Loucy (cell line): ENCODE measurements around the gene GPC3.

Experiments used
- H2AFZ ChIP-seq: fragments of 200-600 bp; sonication (generic); 2 replicates; pipeline ENCODE4 v1.6.0; 2016; ENCODE audit warnings: antibody characterized with exemption, mild to moderate bottlenecking, low read length, moderate library complexity
- H3F3A ChIP-seq: fragments of 200-600 bp; 2 replicates; pipeline ENCODE4 v1.6.0; 2016; ENCODE audit warnings: antibody characterized with exemption, low read depth, mild to moderate bottlenecking
- H3K27me3 ChIP-seq: fragments of 200-600 bp; sonication (generic); 2 replicates; pipeline ENCODE4 v1.6.1; 2014; ENCODE audit warnings: low read length, mild to moderate bottlenecking; ENCODE audit not compliant: insufficient read depth, poor library complexity, severe bottlenecking
- H3K36me3 ChIP-seq: fragments of 200-600 bp; sonication (generic); 2 replicates; pipeline ENCODE4 v1.6.1; 2016; ENCODE audit warnings: low read length; ENCODE audit not compliant: insufficient read depth
- H3K4me1 ChIP-seq: fragments of 200-600 bp; sonication (generic); 2 replicates; pipeline ENCODE4 v1.5.1; 2014; ENCODE audit warnings: low read length, mild to moderate bottlenecking; ENCODE audit not compliant: insufficient read depth, poor library complexity, severe bottlenecking
- H3K4me2 ChIP-seq: fragments of 200-600 bp; sonication (generic); 2 replicates; pipeline ENCODE4 v1.6.0; 2014; ENCODE audit warnings: antibody characterized with exemption, low read length, low read depth, mild to moderate bottlenecking; ENCODE audit not compliant: poor library complexity, severe bottlenecking
- H3K4me3 ChIP-seq: fragments of 200-600 bp; sonication (generic); 2 replicates; pipeline ENCODE4 v1.5.1; 2014; ENCODE audit warnings: low read length, mild to moderate bottlenecking, mixed read lengths; ENCODE audit not compliant: poor library complexity, severe bottlenecking
- H3K79me2 ChIP-seq: fragments of 200-600 bp; sonication (generic); 2 replicates; pipeline ENCODE4 v1.6.1; 2014; ENCODE audit warnings: low read length; ENCODE audit not compliant: insufficient read depth
- H3K9ac ChIP-seq: fragments of 200-600 bp; sonication (generic); 2 replicates; pipeline ENCODE4 v1.6.0; 2014; ENCODE audit warnings: mild to moderate bottlenecking, low read depth, low read length, moderate library complexity; ENCODE audit not compliant: poor library complexity, severe bottlenecking
- H3K9me2 ChIP-seq: fragments of 200-600 bp; sonication (generic); replicated peaks from 2 replicates; pipeline ENCODE4 v1.6.1; 2016; ENCODE audit warnings: low read depth, low read length, mixed read lengths
- H3K9me3 ChIP-seq: fragments of 200-600 bp; sonication (generic); 2 replicates; pipeline ENCODE4 v1.6.1; 2014; ENCODE audit warnings: mild to moderate bottlenecking, antibody characterized with exemption, low read length, low read depth; ENCODE audit not compliant: insufficient read depth
- H4K20me1 ChIP-seq: fragments of 200-600 bp; sonication (generic); 2 replicates; pipeline ENCODE4 v1.6.0; 2014; ENCODE audit warnings: antibody characterized with exemption, low read length, mild to moderate bottlenecking; ENCODE audit not compliant: insufficient read depth, poor library complexity, severe bottlenecking
- EZH2phosphoT487 ChIP-seq: fragments of 200-600 bp; IDR thresholded peaks from 2 replicates; pipeline ENCODE4 v1.6.1; 2018; ENCODE audit warnings: antibody characterized with exemption, mild to moderate bottlenecking, moderate library complexity, borderline replicate concordance
- TF ChIP-seq, protein P1 (sequence below): fragments of 200-600 bp; sonication (generic); conservative IDR thresholded peaks from 2 replicates; pipeline ENCODE4 v1.5.1; 2014; ENCODE audit warnings: mild to moderate bottlenecking, antibody characterized with exemption, low read length

Gene GPC3

GRCh38 chrX:133569217-133569616 lies 416.2 kb downstream of the GPC3 start:
- Histone ChIP-seq H4K20me1 (no peaks in the 10 kb centered on the region), H3K79me2 (no peaks in the 10 kb centered on the region), H3F3A (no peaks in the 10 kb centered on the region), H3K36me3 (no peaks in the 10 kb centered on the region), H3K9me3 (no peaks in the 10 kb centered on the region), H3K9me2 (no peaks in the 10 kb centered on the region), H3K9ac (no peak overlapping the region), H3K27me3 (no peaks in the 10 kb centered on the region), H3K4me1 (no peaks in the 10 kb centered on the region), H3K4me2 (no peak overlapping the region), H3K4me3 (no peak overlapping the region), H2AFZ (no peak overlapping the region)
- TF ChIP-seq, protein P1, sequence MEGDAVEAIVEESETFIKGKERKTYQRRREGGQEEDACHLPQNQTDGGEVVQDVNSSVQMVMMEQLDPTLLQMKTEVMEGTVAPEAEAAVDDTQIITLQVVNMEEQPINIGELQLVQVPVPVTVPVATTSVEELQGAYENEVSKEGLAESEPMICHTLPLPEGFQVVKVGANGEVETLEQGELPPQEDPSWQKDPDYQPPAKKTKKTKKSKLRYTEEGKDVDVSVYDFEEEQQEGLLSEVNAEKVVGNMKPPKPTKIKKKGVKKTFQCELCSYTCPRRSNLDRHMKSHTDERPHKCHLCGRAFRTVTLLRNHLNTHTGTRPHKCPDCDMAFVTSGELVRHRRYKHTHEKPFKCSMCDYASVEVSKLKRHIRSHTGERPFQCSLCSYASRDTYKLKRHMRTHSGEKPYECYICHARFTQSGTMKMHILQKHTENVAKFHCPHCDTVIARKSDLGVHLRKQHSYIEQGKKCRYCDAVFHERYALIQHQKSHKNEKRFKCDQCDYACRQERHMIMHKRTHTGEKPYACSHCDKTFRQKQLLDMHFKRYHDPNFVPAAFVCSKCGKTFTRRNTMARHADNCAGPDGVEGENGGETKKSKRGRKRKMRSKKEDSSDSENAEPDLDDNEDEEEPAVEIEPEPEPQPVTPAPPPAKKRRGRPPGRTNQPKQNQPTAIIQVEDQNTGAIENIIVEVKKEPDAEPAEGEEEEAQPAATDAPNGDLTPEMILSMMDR, result no peak

DNA sequence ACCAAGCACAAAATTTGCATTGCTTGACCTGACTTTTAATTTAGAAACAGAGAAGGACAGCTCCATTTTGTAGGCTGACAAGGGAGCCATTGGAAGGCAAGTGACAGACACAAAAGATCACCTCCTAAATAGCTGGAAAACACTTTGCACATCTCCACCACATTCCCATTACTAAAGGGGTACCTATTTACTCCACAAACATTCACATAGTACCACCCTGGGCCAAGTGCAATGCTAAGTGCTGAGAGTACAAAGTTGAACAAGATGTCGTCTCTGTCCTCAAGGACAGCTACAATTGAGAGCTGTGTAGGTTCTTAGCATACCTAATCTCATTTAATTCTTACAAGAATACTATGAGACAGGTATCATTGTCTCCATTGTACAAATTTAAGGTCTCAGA lies 417.3 kb downstream of the GPC3 start:
- H3K9me2 ChIP-seq, result no peaks in the 10 kb centered on the region
- H3K9me3 ChIP-seq, result no peaks in the 10 kb centered on the region
- no peak overlapping the region for H3K4me3 ChIP-seq
- no peaks in the 10 kb centered on the region for H3K4me1 ChIP-seq
- H4K20me1 ChIP-seq, result no peaks in the 10 kb centered on the region
- no peak overlapping the region for H2AFZ ChIP-seq
- no peak overlapping the region for H3K4me2 ChIP-seq
- no peaks in the 10 kb centered on the region for H3K79me2 ChIP-seq
- no peak overlapping the region for H3K9ac ChIP-seq
- H3K36me3 ChIP-seq, result no peaks in the 10 kb centered on the region
- TF ChIP-seq EZH2phosphoT487, result no peak
- TF ChIP-seq, protein P1, result no peak
- H3F3A ChIP-seq, result no peaks in the 10 kb centered on the region
- no peaks in the 10 kb centered on the region for H3K27me3 ChIP-seq

GRCh38 chrX:133566876-133567275 lies 418.5 kb downstream of the GPC3 start:
- Histone ChIP-seq H3K4me3 (no peak overlapping the region), H3F3A (no peaks in the 10 kb centered on the region), H3K9ac (no peak overlapping the region), H3K9me2 (no peaks in the 10 kb centered on the region), H4K20me1 (no peaks in the 10 kb centered on the region), H2AFZ (no peak overlapping the region), H3K9me3 (no peaks in the 10 kb centered on the region), H3K4me2 (no peak overlapping the region), H3K27me3 (no peaks in the 10 kb centered on the region), H3K79me2 (no peaks in the 10 kb centered on the region), H3K36me3 (no peaks in the 10 kb centered on the region), H3K4me1 (no peaks in the 10 kb centered on the region)
- TF ChIP-seq, protein P1, result no peak
- TF ChIP-seq EZH2phosphoT487, result no peak
